Measurements from ENCODE around the gene EYA4. TPM values are rescaled to one million over a fixed set of nuclear protein-coding genes. Genes with fewer than 3 reads are reported as not detected.

Gene EYA4
- 2.4 and 23.8 TPM in 2 replicates for total RNA-seq

GRCh38 chr6:133241086-133241900, at the start of gene EYA4:
TSS of gene EYA4 (plus strand) at chr6:133241357. CDS start at chr6:133274781, 33,424 bp downstream.

